Hematopoietic multipotent progenitor cell treated with erythropoietin and hydrocortisone succinate and interleukin-3 and kit ligand, for 4 days (in vitro differentiated cells): Measurements from ENCODE around the gene GPAT3.
"Not testable (repeated sequence)": the region's sequence is repeated elsewhere in the genome, so short reads cannot be mapped to it uniquely, and the experiment has no call there.

Source experiments
- DNase-seq: peaks from one replicate; pipeline ENCODE4 v3.0.0-alpha.2; 2015

The GPAT3 gene

DNA sequence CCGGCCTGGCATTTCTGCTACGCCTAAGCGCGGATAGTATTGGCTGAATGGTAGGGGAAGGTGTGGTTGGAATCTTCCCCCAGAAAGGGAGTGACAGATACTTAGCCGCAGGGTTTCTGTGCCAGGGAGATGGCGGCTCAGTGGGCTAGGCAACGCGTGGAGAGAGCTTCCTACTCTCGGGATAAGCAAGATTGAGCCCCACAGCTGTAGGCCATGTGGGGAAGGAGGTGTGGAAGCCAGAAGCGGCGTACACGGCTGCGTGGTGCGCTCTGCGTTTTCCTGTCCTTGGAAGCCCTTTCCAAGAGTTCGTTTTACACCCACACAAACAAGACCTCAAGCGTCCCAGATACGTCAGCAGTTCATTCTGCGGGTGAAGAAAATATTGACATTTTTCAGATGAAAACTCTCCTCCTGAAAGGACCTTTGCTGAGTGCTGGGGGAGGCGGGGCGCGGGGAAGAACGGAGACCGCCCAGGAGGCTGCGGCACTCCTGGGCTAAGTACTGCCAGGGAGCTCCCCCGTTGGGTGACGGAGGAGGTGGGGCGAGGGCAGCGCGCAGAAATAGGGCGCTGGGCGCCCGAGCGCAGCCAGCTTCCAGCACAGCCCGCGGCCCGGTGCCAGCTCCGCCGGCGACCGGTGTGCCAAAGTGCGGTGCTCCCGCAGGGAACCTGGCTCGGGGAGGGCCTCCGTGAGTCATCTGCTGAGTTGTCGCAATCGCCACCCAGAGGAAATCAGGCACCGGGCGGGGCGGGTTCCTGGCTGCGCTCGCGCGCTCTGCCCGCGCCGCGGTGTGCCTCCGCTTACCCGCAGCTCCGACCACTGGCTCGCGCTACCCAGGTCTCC is at the start of gene GPAT3:
Gene GPAT3 (plus strand): TSS at position 589 of the 842 bp plus-strand sequence. CDS start 515 bp downstream, outside the sequence.
- peak; percentile 76 for DNase-seq

- DNase-seq: peak; percentile 30
Observed at GRCh38 chr4:83486457-83487129, 49.3 kb upstream of the GPAT3 start.

DNA sequence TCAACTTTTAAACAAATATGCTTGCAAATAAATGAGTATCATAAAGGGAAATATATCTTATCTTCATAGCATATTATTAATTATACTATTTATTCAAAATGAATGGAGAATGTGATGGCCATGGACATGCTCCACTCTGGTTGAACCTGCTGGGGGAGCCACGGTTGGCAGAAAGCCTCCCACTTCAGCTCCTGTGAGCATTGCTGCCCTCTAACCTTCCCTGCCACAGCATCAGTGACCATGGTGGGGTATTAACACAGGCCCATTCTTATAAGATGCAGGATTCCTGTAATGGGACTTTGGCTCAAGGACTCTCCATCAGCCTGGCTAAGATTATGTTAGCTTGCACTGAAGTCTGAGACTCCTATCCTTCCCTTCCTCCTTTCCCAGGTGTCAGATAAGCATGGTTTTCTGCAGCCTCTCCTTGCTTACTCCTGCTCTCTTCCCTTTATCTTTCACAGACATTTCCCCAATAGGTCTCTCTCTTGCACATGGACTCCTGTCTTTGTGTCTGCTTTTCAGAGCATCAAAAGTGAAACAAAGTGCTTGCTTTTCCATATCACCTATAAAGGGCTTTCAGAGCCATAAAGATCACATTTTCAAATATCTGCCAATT is 46.1 kb upstream of the GPAT3 start:
- peak; percentile 49 for DNase-seq

DNA sequence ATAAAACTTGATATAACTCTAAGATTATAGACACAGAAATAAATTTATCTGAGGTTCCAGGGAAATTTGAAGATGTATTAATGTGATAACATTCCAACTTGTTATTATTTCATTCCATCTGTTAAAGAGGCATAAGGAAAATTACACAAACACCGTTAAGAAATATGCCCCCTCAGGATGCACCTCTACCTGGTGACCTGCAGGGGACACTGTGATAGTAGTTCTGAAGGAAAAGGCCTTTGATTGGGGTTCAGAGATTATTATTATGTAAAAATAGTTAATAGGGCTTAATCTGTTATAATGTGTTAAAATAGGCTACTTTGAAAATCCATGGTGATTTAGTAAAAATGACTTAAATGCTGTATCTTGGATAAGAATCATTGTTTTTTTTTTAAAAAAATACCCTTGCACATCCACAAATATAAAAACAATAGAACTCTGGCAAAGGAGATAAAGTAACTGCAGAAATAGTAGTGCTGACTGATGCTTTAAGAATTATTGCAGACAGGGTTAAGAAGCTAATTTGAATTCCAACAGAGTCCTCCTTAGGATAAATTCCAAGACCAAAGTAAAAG is 44.9 kb upstream of the GPAT3 start:
- peak; percentile 76 for DNase-seq

- peak; percentile 70 for DNase-seq
Observed at GRCh38 chr4:83496085-83496917, 39.6 kb upstream of the GPAT3 start.

- DNase-seq: no peak
Observed at GRCh38 chr4:83498187-83498586, 37.7 kb upstream of the GPAT3 start.

GRCh38 chr4:83501671-83502070 is 34.2 kb upstream of the GPAT3 start:
- DNase-seq: not testable (repeated sequence)

- peak; percentile 18 for DNase-seq
Observed at GRCh38 chr4:83503974-83504373, 31.9 kb upstream of the GPAT3 start.

DNA sequence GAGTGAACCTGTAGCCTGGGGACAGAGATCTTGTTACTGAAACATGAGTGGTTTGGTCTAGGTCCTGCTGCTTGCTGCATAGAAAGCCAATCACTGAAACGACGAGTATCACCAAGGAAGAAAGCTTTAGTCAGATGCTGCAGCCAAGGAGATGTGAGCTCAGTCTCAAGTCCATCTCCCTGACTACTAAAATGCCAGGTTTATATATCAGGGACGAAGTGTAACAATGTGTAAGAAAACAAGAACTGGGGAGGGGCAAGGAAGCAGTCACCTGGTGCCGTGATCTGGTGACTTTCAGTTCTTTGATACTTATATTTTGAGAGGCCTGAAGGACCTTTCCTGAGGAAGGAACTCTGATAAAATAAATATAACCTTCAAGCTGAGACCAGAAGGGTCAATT is 31.4 kb upstream of the GPAT3 start:
- DNase-seq: no peak

- DNase-seq: no peak
Observed at GRCh38 chr4:83504996-83505395, 30.9 kb upstream of the GPAT3 start.

DNA sequence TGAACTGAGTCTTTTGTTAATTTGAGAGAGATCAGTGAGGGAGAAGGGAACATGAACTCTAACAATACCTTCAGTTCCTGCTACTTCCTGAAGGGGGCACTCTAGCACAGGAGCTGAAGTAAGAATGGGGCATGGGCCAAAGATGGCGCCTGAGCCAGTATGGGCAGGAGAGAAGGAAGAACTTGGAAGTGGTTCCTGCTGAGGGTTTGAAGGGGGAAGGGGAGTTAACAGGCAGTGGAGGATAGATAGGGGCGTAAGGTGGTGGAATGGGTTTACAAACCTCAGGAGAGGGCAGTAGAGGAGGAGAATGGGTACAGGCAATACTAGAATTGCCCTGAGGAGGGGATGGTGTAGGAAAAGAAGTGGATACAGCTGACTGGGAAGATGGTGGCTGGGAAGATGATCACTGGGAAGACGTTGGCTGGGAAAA is 26.7 kb upstream of the GPAT3 start:
- peak; percentile 85 for DNase-seq

- DNase-seq: no peak
Observed at GRCh38 chr4:83510442-83510841, 25.5 kb upstream of the GPAT3 start.

DNA sequence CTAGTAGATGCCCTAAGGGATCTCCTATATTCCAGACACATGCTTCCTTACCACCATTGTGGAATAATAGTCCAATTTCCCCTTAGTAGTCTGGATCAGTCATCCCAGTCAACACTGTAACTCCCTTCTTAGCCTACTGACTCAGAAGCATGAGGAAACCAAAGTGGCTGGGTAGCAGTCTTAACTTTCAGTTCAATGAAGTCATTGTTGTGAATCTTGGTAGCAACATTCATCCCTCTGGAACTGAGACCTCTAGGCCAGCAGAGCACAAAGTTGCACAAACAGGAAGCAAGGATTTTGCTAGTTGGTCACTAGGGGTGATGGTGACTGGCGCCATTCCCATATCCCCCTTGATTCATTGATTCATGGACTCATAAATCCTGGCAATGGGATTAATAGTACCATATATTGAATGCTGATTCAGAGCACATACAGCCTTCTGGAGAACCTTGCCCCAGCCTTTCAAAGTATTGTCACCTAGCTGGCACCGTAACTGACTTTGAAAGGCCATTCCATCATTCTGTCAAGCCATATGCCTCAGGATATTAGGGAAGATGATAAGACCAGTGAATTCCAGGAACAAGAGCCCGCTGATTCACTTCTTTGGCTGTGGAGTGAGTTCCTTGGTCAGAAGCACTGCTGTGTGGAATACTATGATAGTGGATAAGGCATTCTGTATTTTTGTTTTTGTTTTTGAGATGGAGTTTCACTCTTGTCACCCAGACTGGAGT is 19.7 kb upstream of the GPAT3 start:
- no peak for DNase-seq

DNA sequence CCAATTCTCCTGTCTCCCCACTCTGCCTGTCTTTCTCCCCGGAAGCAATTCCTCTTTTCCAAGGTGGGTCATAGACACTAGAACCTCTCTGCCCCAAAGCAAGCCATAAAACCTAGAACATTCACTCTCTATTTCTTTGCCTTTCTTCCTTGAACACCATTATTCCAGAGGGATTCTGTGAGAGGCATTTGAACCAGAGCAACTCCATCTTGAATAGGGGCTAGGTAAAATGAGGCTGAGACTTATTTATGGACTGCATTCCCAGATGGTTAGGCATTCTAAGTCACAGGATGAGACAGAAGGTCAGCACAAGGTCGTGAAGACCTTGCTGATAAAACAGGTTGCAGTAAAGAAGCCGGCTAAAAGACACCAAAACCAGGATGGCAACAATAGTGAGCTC is 13.7 kb upstream of the GPAT3 start:
- no peak for DNase-seq

DNA sequence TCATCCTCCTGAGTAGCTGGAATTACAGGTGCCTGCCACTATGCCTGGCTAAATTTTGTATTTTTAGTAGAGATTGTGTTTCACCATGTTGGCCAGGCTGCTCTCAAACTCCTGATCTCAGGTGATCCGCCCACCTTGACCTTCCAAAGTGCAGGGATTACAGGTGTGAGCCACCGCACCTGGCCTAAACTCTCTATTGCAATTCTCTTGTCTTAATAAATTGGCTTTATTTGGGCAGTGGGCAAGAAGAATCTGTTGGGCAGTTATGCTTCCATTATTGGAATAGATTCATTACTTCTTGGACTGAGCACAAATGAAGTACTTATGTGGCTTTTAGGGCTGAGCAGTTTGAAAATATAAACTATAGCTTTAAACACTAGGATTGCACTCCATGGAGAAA is 8.2 kb upstream of the GPAT3 start:
- no peak for DNase-seq

- peak; percentile 10 for DNase-seq
Observed at GRCh38 chr4:83536362-83537272, 709 bp downstream of the GPAT3 start.

GRCh38 chr4:83542225-83542624 is 6.3 kb downstream of the GPAT3 start:
- no peak for DNase-seq

GRCh38 chr4:83546786-83547185 is 10.9 kb downstream of the GPAT3 start:
- DNase-seq: peak; percentile 60

DNA sequence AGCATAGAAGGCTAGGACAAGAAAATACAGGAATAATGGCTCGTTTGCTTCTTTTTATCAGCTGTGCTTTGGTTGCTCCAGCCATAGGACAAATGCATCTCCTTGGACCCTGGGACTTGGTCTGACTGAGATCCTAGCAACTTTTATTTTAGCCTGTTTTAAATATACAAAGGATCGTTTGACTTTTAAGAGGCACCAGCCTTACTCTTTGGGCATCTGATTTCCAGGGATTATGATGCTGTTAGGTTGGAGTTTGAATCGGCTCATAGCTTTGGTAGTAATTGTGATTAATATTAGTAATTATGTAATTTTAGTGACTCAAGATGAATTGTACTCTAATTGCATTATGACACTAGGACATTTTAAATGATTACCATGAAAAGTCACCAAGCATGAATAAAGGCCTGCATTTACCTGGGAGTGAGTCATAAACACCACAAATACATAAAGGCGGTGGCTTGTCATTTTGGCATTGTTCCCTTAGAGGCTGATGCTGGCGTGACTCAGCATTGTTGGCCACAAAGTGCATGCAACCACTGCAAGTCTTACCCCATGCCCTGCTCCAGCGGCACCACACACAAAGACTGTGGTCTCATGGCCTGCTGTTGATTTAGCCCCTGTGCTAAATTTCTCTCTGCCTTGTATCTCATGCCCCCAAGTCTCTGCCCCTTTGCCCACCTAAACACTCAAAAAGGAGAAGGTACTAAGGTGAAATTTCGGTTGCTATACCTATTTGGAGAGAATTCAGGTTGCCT is 12.4 kb downstream of the GPAT3 start:
- peak; percentile 96 for DNase-seq

DNA sequence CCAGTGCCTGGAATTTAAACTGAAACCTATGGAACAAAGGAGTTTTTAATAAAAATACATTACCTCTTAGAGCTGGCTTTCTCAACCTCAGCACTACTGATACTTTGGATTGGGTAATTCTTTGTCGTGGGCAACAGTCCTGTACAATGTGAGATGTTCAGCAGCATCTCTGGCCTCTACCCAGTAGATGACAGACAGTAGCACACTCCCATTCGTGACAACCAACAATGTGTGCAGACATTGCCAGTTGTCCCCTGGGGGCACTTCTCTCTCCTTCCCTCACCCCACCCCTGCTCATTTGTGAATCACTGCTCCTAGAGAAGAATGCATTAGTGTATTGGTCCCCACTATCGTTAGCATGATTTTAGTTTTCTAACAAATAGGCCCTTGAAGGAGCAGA is 16.2 kb downstream of the GPAT3 start:
- no peak for DNase-seq
